Right lobe of liver (tissue), 6 donors: ENCODE data around the gene SRPRB. TPM values are rescaled to one million over a fixed set of nuclear protein-coding genes. Genes with fewer than 3 reads are reported as not detected.

Experiments used
- ATAC-seq, 4 donors: fragments of 200-7000 bp; cut with Tn5 transposase; one replicate each; pipeline ENCODE4 v1.9.1; 2020; ENCODE audit warnings: mild to moderate bottlenecking in 4 of 4, moderate library complexity in 4 of 4
- DNase-seq, 3 donors: peaks; one replicate each; pipeline ENCODE4 v3.0.0-alpha.2; 2020
- H3K27ac ChIP-seq, 3 donors: fragments of 200-600 bp; one replicate each; pipeline ENCODE4 v1.8.0; 2022
- H3K27me3 ChIP-seq, 2 donors: fragments of 200-600 bp; one replicate each; pipeline ENCODE4 v1.8.0; 2022
- H3K36me3 ChIP-seq, 4 donors: fragments of 200-600 bp; sonication (generic) in 1 of 4; one replicate each; pipeline versions ENCODE4 v1.5.1 to v1.8.0; 2017 to 2022; ENCODE audit warnings: control low read depth in 1 of 4
- H3K4me1 ChIP-seq, 4 donors: fragments of 200-600 bp; sonication (generic) in 1 of 4; one replicate each; pipeline versions ENCODE4 v1.5.1 to v1.8.0; 2017 to 2022; ENCODE audit warnings: control low read depth in 1 of 4
- H3K4me3 ChIP-seq, 3 donors: fragments of 200-600 bp; one replicate each; pipeline ENCODE4 v1.8.0; 2022
- H3K9me3 ChIP-seq, 4 donors: fragments of 200-600 bp; sonication (generic) in 1 of 4; one replicate each; pipeline versions ENCODE4 v1.5.1 to v1.8.0; 2017 to 2022; ENCODE audit warnings: control low read depth in 1 of 4
- POLR2A ChIP-seq: fragments of 450-650 bp; IDR thresholded peaks from one replicate; pipeline ENCODE4 v1.6.1; 2017; ENCODE audit warnings: antibody characterized with exemption, mild to moderate bottlenecking
- WGBS: methylation state at CpG from one replicate; pipeline ENCODE4 v1.1.6; 2018; ENCODE audit warnings: low coverage, low lambda C conversion rate; ENCODE audit not compliant: insufficient coverage; ENCODE audit errors: missing lambda C conversion rate; 5-methylcytosine and 5-hydroxymethylcytosine counted together
- intact Hi-C, 2 donors: fragments of 100-400 bp; cut with DNase I; formaldehyde crosslinking; loops; one replicate each; pipeline versions ENCODE4 v1.11.2 to v1.14.1; 2022
- total RNA-seq, 6 experiments: library from RNA; depleted of rRNA in 2 of 6; stranded (reverse); fragments of >200 nt in 2 of 6; fragmentation: NEBNext Ultra II Directional in 3 of 6; extraction: Animal tissue kit (Norgen Biotek cat#: 25700) in 3 of 6; gene quantifications; one replicate each; pipeline versions ENCODE4 v1.1.0 to v1.2.4, GENCODE V29; 2016 to 2023
- TF ChIP-seq, protein P1 (sequence below), 4 donors: fragments of 200-600 bp in 3 of 4; fragments of 450-650 bp in 1 of 4; IDR thresholded peaks; one replicate each; pipeline versions ENCODE4 v1.5.1 to v1.8.0; 2016 to 2022; ENCODE audit warnings: antibody characterized with exemption in 4 of 4, mild to moderate bottlenecking in 2 of 4
- donor health status: DM: no; HTN: yes; CAD: no.
- donor health status: DM: no; HTN: no; CAD: no.
- donor health status: DM: no; HTN: no; CAD: no.
- donor health status: DM: no; HTN: yes; CAD: no.
- donor health status: DM: no; HTN: yes; CAD: no.

Gene SRPRB
- total RNA-seq, 6 experiments from 2014 or later = 48.1 to 78.5 (median 56.4) TPM

DNA sequence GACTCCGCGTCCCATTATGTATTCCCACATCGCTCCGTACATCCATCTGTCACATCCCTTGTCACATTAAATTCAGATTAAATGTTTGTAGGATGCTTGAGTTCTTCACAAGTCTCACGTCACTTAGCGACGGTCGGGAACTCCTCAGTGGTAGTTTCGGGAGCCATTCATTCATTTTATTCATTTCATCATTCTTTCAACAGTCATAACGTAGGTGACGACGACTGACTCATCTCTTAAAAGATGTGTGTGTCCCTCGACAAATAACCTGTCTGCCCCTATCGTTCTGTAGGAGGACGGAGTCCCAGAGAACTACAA is 272 bp upstream of the SRPRB start:
- TF ChIP-seq POLR2A = no peak
- TF ChIP-seq, protein P1, sequence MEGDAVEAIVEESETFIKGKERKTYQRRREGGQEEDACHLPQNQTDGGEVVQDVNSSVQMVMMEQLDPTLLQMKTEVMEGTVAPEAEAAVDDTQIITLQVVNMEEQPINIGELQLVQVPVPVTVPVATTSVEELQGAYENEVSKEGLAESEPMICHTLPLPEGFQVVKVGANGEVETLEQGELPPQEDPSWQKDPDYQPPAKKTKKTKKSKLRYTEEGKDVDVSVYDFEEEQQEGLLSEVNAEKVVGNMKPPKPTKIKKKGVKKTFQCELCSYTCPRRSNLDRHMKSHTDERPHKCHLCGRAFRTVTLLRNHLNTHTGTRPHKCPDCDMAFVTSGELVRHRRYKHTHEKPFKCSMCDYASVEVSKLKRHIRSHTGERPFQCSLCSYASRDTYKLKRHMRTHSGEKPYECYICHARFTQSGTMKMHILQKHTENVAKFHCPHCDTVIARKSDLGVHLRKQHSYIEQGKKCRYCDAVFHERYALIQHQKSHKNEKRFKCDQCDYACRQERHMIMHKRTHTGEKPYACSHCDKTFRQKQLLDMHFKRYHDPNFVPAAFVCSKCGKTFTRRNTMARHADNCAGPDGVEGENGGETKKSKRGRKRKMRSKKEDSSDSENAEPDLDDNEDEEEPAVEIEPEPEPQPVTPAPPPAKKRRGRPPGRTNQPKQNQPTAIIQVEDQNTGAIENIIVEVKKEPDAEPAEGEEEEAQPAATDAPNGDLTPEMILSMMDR (IDR thresholded peaks at IDR 0.05) = no peak
- H3K27ac ChIP-seq = no peak overlapping the region
- H3K9me3 ChIP-seq = no peaks in the 10 kb centered on the region
- intact Hi-C loops = no loop called here
- peak overlapping the region; percentile 78 to 95 (median 91) for H3K4me3 ChIP-seq
- no peaks in the 10 kb centered on the region for H3K27me3 ChIP-seq
- no peak for ATAC-seq
- 13% methylated on average over 14 of the region's 15 CpGs for WGBS
- no peaks in the 10 kb centered on the region for H3K4me1 ChIP-seq
- DNase-seq = no peak
- H3K36me3 ChIP-seq = peaks cover 0 to 14% (median 6%) of the 10 kb centered on the region in 4 donors

DNA sequence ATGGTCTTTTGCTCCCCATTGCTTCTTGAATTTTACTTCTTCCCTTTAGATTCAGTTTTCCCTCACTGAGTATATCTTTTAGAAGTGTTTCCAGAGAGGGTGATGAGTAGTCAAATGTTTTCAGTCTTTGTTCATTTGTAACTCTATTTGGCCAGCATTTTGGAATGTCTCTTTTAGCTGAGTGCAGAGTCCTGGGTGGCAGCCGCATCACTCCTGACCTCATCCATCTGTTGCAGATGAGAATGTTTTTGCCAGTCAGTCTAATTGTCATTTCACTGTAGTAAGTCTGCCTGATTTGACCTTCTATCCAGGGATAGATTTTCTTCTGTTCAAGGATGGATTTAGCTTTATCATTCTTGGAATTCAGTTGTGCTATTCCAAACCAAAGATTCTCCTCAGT is 7.3 kb downstream of the SRPRB start:
- peaks cover 0 to 50% (median 22%) of the 10 kb centered on the region in 4 donors for H3K36me3 ChIP-seq
- H3K9me3 ChIP-seq = no peaks in the 10 kb centered on the region
- DNase-seq (no peak), ATAC-seq (no peak)
- WGBS = 80% methylated on average over 1 of the region's 1 CpG
- TF ChIP-seq POLR2A = no peak
- TF ChIP-seq, protein P1 (IDR thresholded peaks at IDR 0.05) = no peak
- H3K4me1 ChIP-seq = no peaks in the 10 kb centered on the region
- intact Hi-C loops = no loop called here
- no peak overlapping the region for H3K27ac ChIP-seq
- H3K27me3 ChIP-seq = no peaks in the 10 kb centered on the region
- no peak overlapping the region for H3K4me3 ChIP-seq

DNA sequence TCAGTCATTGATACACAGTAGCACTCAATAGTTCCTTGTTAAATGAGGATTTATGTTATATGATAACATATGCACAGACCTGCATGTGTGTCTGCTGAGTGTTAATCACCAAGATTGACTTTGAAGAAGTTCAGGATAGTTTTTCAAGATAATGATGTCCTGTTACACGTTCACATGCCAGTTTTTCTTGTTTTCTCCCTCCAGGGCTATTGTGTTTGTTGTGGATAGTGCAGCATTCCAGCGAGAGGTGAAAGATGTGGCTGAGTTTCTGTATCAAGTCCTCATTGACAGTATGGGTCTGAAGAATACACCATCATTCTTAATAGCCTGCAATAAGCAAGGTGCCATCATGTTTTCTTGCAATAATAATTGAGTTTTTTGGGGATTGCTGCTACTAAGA is 9.8 kb downstream of the SRPRB start:
- DNase-seq = no peak
- H3K36me3 ChIP-seq = peaks cover 3 to 60% (median 27%) of the 10 kb centered on the region in 4 donors
- H3K4me1 ChIP-seq = no peaks in the 10 kb centered on the region
- no peak for ATAC-seq
- H3K4me3 ChIP-seq = no peak overlapping the region
- H3K27ac ChIP-seq = no peak overlapping the region
- 94% methylated on average over 2 of the region's 2 CpGs for WGBS
- intact Hi-C loops = no loop called here
- no peaks in the 10 kb centered on the region for H3K27me3 ChIP-seq
- TF ChIP-seq POLR2A = no peak
- TF ChIP-seq, protein P1 (IDR thresholded peaks at IDR 0.05) = no peak
- no peaks in the 10 kb centered on the region for H3K9me3 ChIP-seq

DNA sequence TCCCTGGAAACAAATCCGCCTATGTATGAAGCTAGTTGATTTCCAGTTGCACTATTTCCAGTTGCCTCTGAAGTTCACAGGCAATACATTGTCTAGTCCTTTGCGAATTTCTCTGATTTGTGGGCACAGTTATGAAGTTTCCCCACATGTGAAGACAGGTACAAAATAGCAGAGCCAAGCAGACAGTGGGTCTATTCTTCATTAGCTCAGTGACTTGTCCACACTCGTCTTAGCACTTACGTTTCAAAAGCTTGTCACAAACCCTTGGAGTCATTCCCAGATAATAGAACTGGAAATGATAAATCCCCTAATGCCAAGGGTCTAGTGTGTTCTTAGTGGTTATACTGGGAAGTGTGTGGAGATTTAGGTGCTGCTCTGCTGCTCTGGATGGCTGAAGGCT is 14.5 kb downstream of the SRPRB start:
- Histone ChIP-seq H3K36me3 (peaks cover 3 to 61% (median 35%) of the 10 kb centered on the region in 4 donors), H3K9me3 (no peaks in the 10 kb centered on the region), H3K4me1 (no peaks in the 10 kb centered on the region), H3K4me3 (no peak overlapping the region), H3K27me3 (no peaks in the 10 kb centered on the region), H3K27ac (no peak overlapping the region)
- 84% methylated on average over 4 of the region's 4 CpGs for WGBS
- TF ChIP-seq, protein P1 (IDR thresholded peaks at IDR 0.05) = no peak
- TF ChIP-seq POLR2A = no peak
- ATAC-seq = no peak
- intact Hi-C loops = no loop called here
- no peak for DNase-seq
